ENCODE measurements around the gene GPSM3.
A peak's percentile ranks its signal among the peaks of the same experiment; 100 is the strongest.
"Not testable (repeated sequence)": the region's sequence is repeated elsewhere in the genome, so short reads cannot be mapped to it uniquely, and the experiment has no call there.

The GPSM3 gene

GRCh38 chr6:32187009-32187709 is 5.3 kb downstream of the GPSM3 start:
- DNase-seq (ENCODE audit: low spot score), result no peak

GRCh38 chr6:32186151-32186840 is 6.1 kb downstream of the GPSM3 start:
- not testable (repeated sequence) for DNase-seq (ENCODE audit: low spot score)

GRCh38 chr6:32185681-32186131 is 6.7 kb downstream of the GPSM3 start:
- DNase-seq (ENCODE audit: low spot score), result peak; percentile 60

- no peak for DNase-seq (ENCODE audit: low spot score)
Observed at GRCh38 chr6:32184084-32184640, 8.3 kb downstream of the GPSM3 start, which contains the start of gene AGER. TSS of gene AGER (minus strand) at chr6:32184253. CDS start at chr6:32184222, 31 bp downstream.

- no peak for DNase-seq (ENCODE audit: low spot score)
Observed at GRCh38 chr6:32183483-32184083, 8.9 kb downstream of the GPSM3 start.

- no peak for DNase-seq (ENCODE audit: low spot score)
Observed at GRCh38 chr6:32183030-32183429, 9.4 kb downstream of the GPSM3 start.

GRCh38 chr6:32182555-32182981 is 9.9 kb downstream of the GPSM3 start:
- no peak for DNase-seq (ENCODE audit: low spot score)

- no peak for DNase-seq (ENCODE audit: low spot score)
Observed at GRCh38 chr6:32181915-32182529, 10.4 kb downstream of the GPSM3 start.

GRCh38 chr6:32181148-32181702 is 11.2 kb downstream of the GPSM3 start:
- no peak for DNase-seq (ENCODE audit: low spot score)

GRCh38 chr6:32179766-32180405 is 12.6 kb downstream of the GPSM3 start:
- no peak for DNase-seq (ENCODE audit: low spot score)

- DNase-seq (ENCODE audit: low spot score), result no peak
Observed at GRCh38 chr6:32178547-32179440, 13.6 kb downstream of the GPSM3 start.

- peak; percentile 90 for DNase-seq (ENCODE audit: low spot score)
Observed at GRCh38 chr6:32177788-32178546, 14.5 kb downstream of the GPSM3 start, which contains the start of gene RNF5. TSS of gene RNF5 (plus strand) at chr6:32178405. CDS start at chr6:32178512, 107 bp downstream.

- DNase-seq (ENCODE audit: low spot score), result no peak
Observed at GRCh38 chr6:32177183-32177787, 15.2 kb downstream of the GPSM3 start.

- no peak for DNase-seq (ENCODE audit: low spot score)
Observed at GRCh38 chr6:32176476-32177182, 15.8 kb downstream of the GPSM3 start.

- DNase-seq (ENCODE audit: low spot score), result peak; percentile 93
Observed at GRCh38 chr6:32175711-32176475, 16.6 kb downstream of the GPSM3 start, which contains the start of gene AGPAT1. TSS of gene AGPAT1 (minus strand) at chr6:32176084. CDS start at chr6:32171496, 4,588 bp downstream.

- DNase-seq (ENCODE audit: low spot score), result no peak
Observed at GRCh38 chr6:32175322-32175710, 17.1 kb downstream of the GPSM3 start.

- DNase-seq (ENCODE audit: low spot score), result no peak
Observed at GRCh38 chr6:32174416-32174815, 18.0 kb downstream of the GPSM3 start.

Measured in iPS-NIHi11 (cell line).